Neural cell (in vitro differentiated cells): Measurements from ENCODE around the gene CIT. TPM values are rescaled to one million over a fixed set of nuclear protein-coding genes. Genes with fewer than 3 reads are reported as not detected.

Experiments used
- H2AFZ ChIP-seq: fragments of 200-600, 300-800 bp; sonication (generic), shearing (Covaris generic); 2 replicates; pipeline ENCODE4 v1.6.0; 2014; ENCODE audit warnings: low read depth, mild to moderate bottlenecking, antibody characterized with exemption, low read length, moderate library complexity
- H3F3A ChIP-seq: fragments of 200-600 bp; shearing (Covaris generic); 2 replicates; pipeline ENCODE4 v1.6.1; 2016; ENCODE audit warnings: mild to moderate bottlenecking, moderate library complexity, mixed read lengths, antibody characterized with exemption, low read length; ENCODE audit not compliant: insufficient read depth, poor library complexity, severe bottlenecking
- H3K27ac ChIP-seq: fragments of 200-600, 300-800 bp; sonication (generic), shearing (Covaris generic); 2 replicates; pipeline ENCODE4 v1.5.1; 2014; ENCODE audit warnings: mild to moderate bottlenecking, low read length, moderate library complexity
- H3K27me3 ChIP-seq: fragments of 300-800, 200-600 bp; sonication (generic), shearing (Covaris generic); 2 replicates; pipeline ENCODE4 v1.6.0; 2014; ENCODE audit warnings: mild to moderate bottlenecking, low read depth, low read length, moderate library complexity; ENCODE audit not compliant: insufficient read depth
- H3K36me3 ChIP-seq: fragments of 300-800, 200-600 bp; sonication (generic), shearing (Covaris generic); 2 replicates; pipeline ENCODE4 v1.5.1; 2014; ENCODE audit warnings: mild to moderate bottlenecking, antibody characterized with exemption, low read length, moderate library complexity; ENCODE audit not compliant: insufficient read depth
- H3K4me2 ChIP-seq: fragments of 300-800, 200-600 bp; sonication (generic), shearing (Covaris generic); 2 replicates; pipeline ENCODE4 v1.6.0; 2014; ENCODE audit warnings: mild to moderate bottlenecking, low read length
- H3K4me3 ChIP-seq: fragments of 300-800, 200-600 bp; sonication (generic), shearing (Covaris generic); 2 replicates; pipeline ENCODE4 v1.5.1; 2014; ENCODE audit warnings: mild to moderate bottlenecking, low read length, moderate library complexity
- H3K79me2 ChIP-seq: fragments of 200-600 bp; shearing (Covaris generic); replicated peaks from 2 replicates; pipeline ENCODE4 v1.6.0; 2014; ENCODE audit warnings: mild to moderate bottlenecking, low read length, moderate library complexity; ENCODE audit not compliant: insufficient read depth
- H3K9ac ChIP-seq: fragments of 300-800, 200-600 bp; sonication (generic), shearing (Covaris generic); 2 replicates; pipeline ENCODE4 v1.6.1; 2016; ENCODE audit warnings: mild to moderate bottlenecking, low read length, mixed read lengths
- H3K9me2 ChIP-seq: fragments of 200-600 bp; shearing (Covaris generic); 2 replicates; pipeline ENCODE4 v1.6.1; 2016; ENCODE audit warnings: mild to moderate bottlenecking, low read length, mixed read lengths; ENCODE audit not compliant: insufficient read depth
- H3K9me3 ChIP-seq: fragments of 200-600, 300-800 bp; sonication (generic), shearing (Covaris generic); 2 replicates; pipeline ENCODE4 v1.6.1; 2016; ENCODE audit warnings: mild to moderate bottlenecking, mixed run types, low read length, moderate library complexity, mixed read lengths
- H4K20me1 ChIP-seq: fragments of 200-600 bp; shearing (Covaris generic); 2 replicates; pipeline ENCODE4 v1.6.1; 2016; ENCODE audit warnings: mild to moderate bottlenecking, mixed run types; ENCODE audit not compliant: insufficient read depth
- CTCF ChIP-seq: fragments of 450-650 bp; IDR thresholded peaks from 2 replicates; pipeline ENCODE4 v1.5.1; 2014; ENCODE audit warnings: antibody characterized with exemption, mild to moderate bottlenecking, moderate library complexity; ENCODE audit not compliant: poor library complexity, severe bottlenecking
- EP300 ChIP-seq: fragments of 450-650 bp; conservative IDR thresholded peaks from 2 replicates; pipeline ENCODE4 v1.6.1; 2014; ENCODE audit warnings: antibody characterized with exemption, mild to moderate bottlenecking, moderate library complexity; ENCODE audit not compliant: poor library complexity, severe bottlenecking
- EZH2 ChIP-seq: fragments of 200-600, 300-800 bp; shearing (Covaris generic), sonication (generic); IDR thresholded peaks from 2 replicates; pipeline ENCODE4 v1.6.1; 2014; ENCODE audit warnings: antibody characterized with exemption, low read length, borderline replicate concordance, mild to moderate bottlenecking; ENCODE audit not compliant: insufficient read depth, poor library complexity, severe bottlenecking
- MXI1 ChIP-seq: fragments of 450-650 bp; conservative IDR thresholded peaks from 2 replicates; pipeline ENCODE4 v1.6.1; 2014; ENCODE audit warnings: antibody characterized with exemption, mild to moderate bottlenecking; ENCODE audit not compliant: poor library complexity, severe bottlenecking
- POLR2AphosphoS5 ChIP-seq: IDR thresholded peaks from 2 replicates; pipeline ENCODE4 v1.6.1; 2012
- RAD21 ChIP-seq: fragments of 450-650 bp; conservative IDR thresholded peaks from 2 replicates; pipeline ENCODE4 v1.6.1; 2014; ENCODE audit warnings: antibody characterized with exemption, mild to moderate bottlenecking, moderate library complexity
- REST ChIP-seq: IDR thresholded peaks from 2 replicates; pipeline ENCODE4 v1.6.1; 2012; ENCODE audit warnings: borderline replicate concordance
- SMC3 ChIP-seq: fragments of 450-650 bp; conservative IDR thresholded peaks from 2 replicates; pipeline ENCODE4 v1.6.1; 2014; ENCODE audit warnings: antibody characterized with exemption, mild to moderate bottlenecking, moderate library complexity; ENCODE audit not compliant: poor library complexity
- TAF1 ChIP-seq: IDR thresholded peaks from 2 replicates; pipeline ENCODE4 v1.6.1; 2012; ENCODE audit warnings: low read depth
- polyA plus RNA-seq: library from polyadenylated mRNA; depleted of rRNA; stranded (reverse); fragments of >200 nt; gene quantifications from 2 replicates; pipeline ENCODE4 v1.2.3, GENCODE V29; 2014

The CIT gene
- polyA plus RNA-seq, 1 donor from 2014 or later, result 3.3 TPM

GRCh38 chr12:119681111-119681510 is 196.0 kb downstream of the CIT start:
- H2AFZ ChIP-seq, result no peak overlapping the region
- TF ChIP-seq REST, result no peak
- no peak for TF ChIP-seq MXI1
- TF ChIP-seq SMC3, result no peak
- no peak for TF ChIP-seq RAD21
- no peak for TF ChIP-seq EP300
- H3K27ac ChIP-seq, result no peak overlapping the region
- H3K4me3 ChIP-seq, result no peak overlapping the region
- no peaks in the 10 kb centered on the region for H3K9me2 ChIP-seq
- H3K9ac ChIP-seq, result no peak overlapping the region
- peaks cover 13% of the 10 kb centered on the region for H3K36me3 ChIP-seq
- H3K9me3 ChIP-seq, result no peaks in the 10 kb centered on the region
- no peaks in the 10 kb centered on the region for H3K27me3 ChIP-seq
- no peaks in the 10 kb centered on the region for H3K79me2 ChIP-seq
- no peaks in the 10 kb centered on the region for H4K20me1 ChIP-seq
- no peak overlapping the region for H3K4me2 ChIP-seq
- H3F3A ChIP-seq, result no peaks in the 10 kb centered on the region

- Histone ChIP-seq H3K27ac (no peak overlapping the region), H3K36me3 (peaks cover 13% of the 10 kb centered on the region)
Observed at GRCh38 chr12:119679490-119679889, 197.6 kb downstream of the CIT start.

More at GRCh38 chr12:119679490-119679889, 197.6 kb downstream of the CIT start:
- Histone ChIP-seq H3K9me3 (no peaks in the 10 kb centered on the region), H3K9me2 (no peaks in the 10 kb centered on the region), H3K27me3 (no peaks in the 10 kb centered on the region), H3K4me3 (no peak overlapping the region), H3K79me2 (no peaks in the 10 kb centered on the region), H3K9ac (no peak overlapping the region), H4K20me1 (no peaks in the 10 kb centered on the region), H2AFZ (no peak overlapping the region), H3K4me2 (no peak overlapping the region), H3F3A (no peaks in the 10 kb centered on the region)
- TF ChIP-seq TAF1, result no peak
- TF ChIP-seq EP300, result no peak
- no peak for TF ChIP-seq POLR2AphosphoS5
- no peak for TF ChIP-seq REST
- TF ChIP-seq MXI1, result no peak
- no peak for TF ChIP-seq SMC3
- no peak for TF ChIP-seq EZH2
- no peak for TF ChIP-seq CTCF
- no peak for TF ChIP-seq RAD21
